RPMI7951 (cell line): Measurements from ENCODE around the gene SHB. TPM values are rescaled to one million over a fixed set of nuclear protein-coding genes. Genes with fewer than 3 reads are reported as not detected.
"Not testable (repeated sequence)": the region's sequence is repeated elsewhere in the genome, so short reads cannot be mapped to it uniquely, and the experiment has no call there.

Source experiments
- DNase-seq: peaks from one replicate; pipeline ENCODE4 v3.0.0-alpha.2; 2012; ENCODE audit warnings: low read depth
- total RNA-seq: library from RNA; depleted of rRNA; stranded (reverse); fragments of >200 nt; shearing (Covaris generic); gene quantifications from 2 replicates; pipeline ENCODE4 v1.2.3, GENCODE V29; 2014

The SHB gene
- total RNA-seq, 1 experiment from 2014 or later = 10.0 TPM

DNA sequence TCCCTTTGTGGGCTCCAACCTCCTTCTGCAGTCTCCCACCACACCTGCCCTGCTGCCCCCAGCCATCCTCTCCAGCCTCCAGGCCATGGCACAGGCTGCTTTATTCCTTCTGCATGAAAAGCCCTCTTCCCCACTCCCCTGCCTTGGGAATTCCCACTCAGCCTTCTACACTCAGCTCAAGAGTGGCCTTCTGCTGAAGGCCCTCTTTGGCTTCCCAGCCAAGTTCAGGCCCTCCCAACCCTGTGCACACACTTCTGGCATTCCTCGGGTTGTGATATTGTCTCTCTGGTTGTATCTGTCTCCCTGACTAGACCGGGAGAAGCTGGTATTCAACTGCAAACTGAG lies 5.7 kb downstream of the SHB start:
- DNase-seq = no peak

DNA sequence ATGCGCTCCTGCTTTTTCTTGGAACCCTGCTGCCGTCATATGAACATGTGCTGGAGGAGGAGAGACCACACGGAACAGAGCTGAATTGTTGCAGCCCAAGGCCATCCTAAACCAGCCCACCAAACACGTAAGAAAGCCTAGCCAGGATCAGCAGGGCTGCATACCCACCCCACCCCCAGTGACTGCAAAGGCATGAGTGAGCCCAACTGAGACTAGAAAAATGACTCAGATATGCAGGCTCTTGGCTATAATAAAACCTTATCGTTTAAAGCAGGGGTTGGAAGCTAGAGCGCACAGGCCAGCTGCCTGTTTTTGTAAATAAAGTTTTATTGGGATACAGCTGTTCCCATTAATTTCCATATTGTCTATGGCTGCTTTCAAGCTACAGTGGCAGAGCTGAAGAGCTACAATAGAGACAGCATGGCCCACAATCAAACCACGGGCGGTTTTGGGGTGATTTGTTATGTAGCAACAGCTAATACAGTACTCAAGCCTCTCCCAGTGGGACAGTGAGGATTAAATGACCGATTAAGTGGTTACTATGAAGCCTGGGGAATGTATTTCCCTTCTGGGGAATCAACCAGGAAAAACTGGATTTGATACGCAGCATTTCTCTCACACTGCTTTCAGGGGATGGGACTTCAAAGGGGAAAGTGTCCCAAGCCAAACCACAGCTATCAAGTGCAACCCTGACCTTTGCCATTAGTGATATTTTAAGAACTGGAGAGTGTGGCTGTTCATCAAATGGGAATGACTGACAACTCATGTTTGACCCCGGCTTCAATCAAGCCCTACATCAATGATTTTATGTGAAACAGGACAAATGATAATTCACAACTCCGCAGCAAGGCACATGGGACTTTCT lies 6.3 kb downstream of the SHB start:
- DNase-seq = peak; percentile 79

DNA sequence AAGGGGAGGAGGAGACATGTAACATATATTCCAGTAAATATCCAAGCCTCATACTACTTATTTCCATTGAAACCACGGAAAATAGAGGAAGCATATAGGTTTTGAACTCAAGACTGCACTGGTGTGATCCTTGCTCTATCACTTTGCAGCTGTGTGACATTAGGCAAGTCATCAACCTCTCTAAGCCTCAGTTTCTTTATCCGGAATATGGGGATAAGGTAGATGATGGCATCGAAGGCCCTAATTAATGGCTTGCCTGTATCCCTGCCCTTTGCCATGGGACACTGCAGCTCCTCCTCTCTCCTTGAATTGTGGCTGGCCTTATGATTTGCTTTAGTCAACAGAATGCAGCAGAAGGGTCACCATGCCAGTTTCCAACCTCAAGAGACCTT lies 6.9 kb downstream of the SHB start:
- DNase-seq = no peak

DNA sequence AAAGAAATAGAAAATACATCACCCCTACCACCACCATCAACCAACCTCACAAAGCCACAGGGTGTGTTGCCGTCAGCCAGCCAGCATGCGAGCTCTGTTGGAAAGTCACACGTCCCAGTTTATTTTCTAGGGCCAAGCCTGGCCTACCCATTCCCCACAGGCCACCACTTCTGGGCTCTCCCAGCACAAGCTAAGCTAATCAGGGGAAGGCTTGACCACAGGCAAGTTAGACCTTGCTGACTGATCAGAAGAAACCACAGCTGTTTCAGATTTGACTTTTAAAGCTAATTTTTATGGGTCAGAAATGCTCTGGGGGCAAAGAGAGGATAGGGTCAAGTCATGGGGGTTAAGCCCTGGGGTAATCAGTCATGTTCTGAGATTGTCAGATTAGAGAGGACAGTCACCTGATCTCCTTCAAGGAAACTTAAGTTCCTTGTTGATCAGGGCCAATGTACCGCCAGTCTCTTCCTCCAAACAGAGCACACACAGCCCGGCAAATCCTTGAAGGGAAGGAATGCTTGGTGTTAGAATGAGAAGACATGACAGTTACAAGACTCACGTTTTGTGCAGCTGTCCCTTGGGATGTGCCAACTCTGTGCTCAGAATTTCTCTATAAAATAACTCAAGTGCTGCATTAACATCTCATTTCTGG lies 7.6 kb downstream of the SHB start:
- peak; percentile 31 for DNase-seq

DNA sequence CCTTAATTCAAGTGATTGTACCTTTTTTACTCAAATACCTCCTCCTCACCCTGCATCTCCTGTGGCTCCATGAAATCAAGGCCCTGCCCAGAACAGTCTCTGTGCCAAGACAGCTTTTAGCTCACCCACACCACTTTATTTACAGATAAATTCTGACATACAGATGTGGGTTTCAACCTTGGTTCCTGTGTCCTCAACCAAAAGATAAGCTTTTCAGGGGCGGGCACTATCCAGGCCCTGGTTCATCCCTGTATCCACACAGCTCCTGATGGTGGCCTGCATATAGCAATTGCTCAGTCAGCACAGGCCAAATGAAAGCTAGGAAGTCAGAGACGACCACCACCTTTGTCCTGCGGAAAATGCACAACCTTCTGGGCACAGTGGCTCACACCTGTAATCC lies 8.3 kb downstream of the SHB start:
- no peak for DNase-seq

DNA sequence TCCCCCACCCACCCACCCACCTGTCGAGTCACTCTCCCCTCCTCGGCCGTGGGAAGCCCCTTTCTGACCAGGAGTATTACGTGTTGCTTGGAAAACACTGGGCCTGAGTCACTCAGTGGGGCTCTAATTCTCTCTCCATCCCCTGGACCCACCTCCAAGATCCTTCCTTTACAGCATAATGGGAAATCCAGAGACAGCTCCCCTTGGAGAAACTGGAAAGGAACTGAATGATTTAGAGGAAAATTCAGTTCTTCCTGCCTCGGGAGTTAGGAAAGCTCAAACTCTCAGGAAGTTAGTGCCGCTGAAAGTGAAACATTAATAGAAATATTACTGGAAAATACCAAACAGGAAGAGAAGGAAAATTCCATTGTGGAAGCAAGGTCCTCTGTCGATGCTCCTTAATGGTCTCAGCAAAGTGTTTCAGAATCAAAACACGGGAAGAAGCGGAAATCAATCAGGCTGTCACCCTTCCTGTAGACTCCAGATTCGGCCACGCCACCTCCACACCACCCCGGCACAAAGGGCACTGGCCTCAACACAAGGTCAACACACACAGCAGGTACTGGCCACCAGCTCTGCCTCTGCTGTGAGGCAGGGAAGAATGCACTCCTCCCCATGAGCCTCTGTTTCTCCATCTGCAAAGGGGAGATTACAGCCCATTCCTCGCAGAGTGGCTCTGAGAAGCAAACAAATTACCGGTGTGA lies 9.6 kb downstream of the SHB start:
- no peak for DNase-seq

DNA sequence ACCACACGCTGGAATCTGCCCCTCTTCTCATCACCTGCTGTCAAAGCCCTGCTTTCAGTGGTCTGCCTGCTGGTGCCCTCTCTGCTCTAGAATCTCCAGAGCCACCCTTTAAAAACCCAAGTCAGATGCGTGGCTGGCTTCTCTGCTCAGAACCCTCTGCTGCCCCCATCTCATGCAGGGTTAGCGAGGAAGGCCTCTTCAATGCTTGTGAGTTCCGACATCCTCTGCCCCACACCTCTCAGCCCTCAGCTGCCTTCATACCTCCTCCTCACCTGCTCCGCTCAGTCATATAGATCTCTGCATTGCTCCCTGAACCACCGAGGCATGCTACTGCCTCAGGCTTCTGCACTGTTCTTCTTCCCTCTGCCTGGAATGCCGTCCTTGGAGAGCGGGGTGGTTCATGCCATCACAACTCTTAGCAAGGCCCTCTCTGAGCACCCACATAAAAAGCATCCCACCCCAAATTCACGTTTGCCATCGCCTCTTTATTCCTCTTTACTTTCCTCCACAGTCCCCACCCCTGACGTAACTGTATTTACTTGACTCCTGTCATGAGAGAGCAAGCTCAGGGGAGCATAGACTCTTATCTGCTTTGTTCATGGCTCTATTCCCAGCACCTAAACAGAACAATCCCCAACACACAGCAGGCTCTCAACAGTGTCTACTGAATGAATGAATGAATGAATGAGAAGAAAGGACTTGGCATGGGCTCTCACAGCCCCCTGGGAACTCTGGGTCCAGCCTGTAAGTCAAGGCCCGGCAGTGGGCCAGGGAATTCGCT lies 10.4 kb downstream of the SHB start:
- DNase-seq = no peak

DNA sequence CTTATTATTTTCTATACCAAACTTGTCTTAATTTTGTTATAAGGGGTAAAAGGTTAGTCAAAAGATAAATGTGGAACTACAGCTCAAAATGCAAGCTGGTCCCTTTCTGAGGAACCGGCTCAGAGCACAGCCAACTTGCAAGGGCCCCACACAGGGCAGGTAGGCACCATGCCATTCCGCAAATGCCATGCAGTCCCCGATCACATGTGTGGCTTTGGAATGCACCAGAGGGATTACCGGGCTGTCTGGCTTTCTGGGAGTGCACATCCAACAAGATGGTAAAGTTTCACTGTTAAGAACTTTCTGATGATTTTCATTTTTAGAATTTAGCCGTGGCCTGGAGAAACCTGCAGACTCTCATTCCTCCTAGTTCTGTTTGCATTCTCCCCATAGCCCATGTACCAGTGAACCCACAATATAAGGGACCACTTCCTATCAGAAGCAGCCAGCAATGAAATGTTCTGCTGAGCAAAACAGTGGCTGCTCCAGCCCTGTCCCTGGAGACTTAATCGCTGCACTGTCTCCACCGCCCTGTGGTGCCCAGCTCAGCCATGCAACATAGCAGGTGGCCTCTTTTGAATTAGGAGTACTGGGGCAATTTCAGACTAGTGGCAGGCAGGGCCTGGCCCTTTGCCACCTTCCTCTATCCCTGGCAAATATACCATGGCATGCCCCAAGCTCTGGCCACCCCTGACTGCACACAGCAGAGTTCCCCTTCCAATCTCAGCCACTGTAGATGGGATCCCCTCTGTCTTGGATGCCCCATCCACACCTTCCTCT lies 11.4 kb downstream of the SHB start:
- no peak for DNase-seq

DNA sequence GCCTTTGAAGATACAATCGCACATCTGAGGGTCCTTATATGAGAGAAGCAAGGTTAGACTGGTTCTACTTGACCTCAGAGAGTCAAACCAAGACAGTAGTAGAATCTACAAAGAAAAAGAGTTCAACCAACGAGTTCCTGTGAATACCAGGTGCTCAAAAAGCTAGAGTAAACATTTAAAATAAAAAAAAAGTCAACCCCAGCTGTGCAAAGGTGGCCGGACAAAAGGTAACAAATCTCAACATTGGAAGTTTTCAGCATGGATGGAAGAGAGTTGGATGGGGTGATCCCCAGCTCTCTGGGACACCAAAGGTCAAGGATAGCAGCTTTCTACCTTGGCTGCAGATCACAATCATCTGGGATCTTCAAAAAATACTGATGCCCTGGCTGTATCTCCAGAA lies 14.4 kb downstream of the SHB start:
- no peak for DNase-seq

DNA sequence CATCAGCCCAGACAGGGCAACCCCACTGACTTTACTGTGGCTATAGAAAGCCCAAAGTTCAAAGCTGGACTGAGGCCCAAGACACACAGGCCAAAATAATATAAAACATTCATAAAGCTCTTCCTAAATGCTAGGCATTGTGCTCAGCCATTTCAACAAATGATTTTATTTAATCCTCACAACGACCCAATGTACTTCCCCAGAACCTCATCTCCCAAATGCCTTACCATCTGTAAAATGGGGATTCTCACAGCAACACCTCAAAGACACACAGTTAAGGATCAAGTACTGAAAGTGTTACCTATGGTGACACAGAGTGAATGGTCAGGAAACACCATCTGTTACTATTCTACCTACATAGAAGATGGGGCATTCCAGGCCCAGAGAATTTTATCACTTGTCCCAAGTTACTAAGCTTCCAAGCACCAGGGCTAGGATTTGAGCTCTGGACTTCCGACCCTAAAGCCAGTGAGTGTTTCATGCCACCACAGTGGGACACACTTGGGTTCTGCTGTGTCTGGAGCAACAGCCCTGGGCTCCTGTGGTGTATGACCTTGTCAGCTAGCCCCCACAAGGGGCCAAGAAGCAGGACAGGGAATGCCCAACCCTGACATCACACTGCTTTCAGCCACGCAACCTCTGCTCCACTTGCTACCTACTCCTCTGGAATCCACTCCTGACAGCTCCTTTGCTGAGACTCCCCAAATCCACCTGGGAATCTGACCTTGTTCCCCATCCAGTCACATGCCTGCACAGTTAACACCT lies 15.1 kb downstream of the SHB start:
- no peak for DNase-seq

DNA sequence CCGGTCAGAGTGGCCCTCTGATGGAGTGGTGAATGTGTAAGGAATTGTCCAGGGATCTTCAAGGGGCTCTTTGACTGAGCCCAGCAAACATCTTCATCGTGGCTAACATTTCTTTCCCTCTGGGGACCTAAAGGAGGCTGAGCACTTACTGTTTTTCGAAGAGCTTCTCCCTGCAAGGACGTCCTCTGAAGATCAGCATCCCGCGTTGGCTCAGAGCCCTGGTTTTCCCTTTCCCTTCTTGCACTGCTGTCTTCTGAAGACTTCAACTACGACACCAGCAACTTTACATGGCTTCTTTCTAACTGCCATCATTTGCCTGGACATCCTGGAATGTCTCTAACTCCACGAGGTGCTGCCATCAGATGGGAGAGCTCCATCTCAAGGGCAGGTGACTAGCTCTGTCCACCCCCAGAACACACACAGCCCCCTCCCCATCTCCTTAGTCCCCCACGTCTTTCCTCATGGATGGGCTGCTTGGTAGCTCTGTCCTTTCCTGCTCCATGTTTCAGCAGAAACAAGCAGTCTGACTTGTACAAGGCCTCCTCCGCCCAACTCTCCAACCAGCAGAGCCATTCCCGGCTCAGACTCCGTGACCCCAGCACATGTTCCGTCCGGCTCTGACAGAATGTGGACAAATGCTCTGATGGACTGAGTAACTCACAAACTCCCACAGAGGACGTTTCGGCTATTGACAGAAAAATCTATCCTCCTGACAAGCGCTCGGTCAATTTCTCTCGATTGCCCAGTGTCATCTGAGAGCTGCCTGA lies 17.1 kb downstream of the SHB start:
- DNase-seq = no peak

DNA sequence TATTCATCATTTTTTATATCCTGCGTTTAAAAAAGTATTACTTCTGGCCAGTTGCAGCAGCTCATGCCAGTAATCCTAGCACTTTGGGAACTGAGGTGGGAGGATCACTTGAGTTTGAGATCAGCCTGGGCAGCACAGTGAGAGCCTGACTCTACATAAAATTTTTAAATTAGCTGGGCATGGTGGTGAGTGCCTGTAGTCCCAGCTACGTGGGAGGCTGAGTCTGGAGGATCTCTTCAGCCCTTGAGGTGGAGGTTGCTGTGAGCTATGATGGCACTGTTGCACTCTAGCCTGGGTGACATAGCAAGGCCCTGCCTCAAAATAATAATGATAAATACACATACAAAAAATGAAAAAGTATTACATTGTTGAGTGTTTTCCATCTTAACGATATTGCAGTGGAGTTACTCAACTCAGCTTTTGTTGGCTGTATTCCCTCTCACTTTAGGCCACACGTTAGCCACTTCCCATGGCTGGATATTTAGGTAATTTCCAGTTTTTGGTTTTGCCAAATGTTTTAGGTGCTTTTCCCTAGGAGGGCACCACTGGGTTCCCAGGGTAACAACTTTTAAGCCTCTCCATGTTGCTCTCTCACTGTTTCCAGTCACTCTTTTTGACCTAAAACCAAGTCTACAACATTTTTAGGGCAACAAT lies 20.6 kb downstream of the SHB start:
- DNase-seq = peak; percentile 46

DNA sequence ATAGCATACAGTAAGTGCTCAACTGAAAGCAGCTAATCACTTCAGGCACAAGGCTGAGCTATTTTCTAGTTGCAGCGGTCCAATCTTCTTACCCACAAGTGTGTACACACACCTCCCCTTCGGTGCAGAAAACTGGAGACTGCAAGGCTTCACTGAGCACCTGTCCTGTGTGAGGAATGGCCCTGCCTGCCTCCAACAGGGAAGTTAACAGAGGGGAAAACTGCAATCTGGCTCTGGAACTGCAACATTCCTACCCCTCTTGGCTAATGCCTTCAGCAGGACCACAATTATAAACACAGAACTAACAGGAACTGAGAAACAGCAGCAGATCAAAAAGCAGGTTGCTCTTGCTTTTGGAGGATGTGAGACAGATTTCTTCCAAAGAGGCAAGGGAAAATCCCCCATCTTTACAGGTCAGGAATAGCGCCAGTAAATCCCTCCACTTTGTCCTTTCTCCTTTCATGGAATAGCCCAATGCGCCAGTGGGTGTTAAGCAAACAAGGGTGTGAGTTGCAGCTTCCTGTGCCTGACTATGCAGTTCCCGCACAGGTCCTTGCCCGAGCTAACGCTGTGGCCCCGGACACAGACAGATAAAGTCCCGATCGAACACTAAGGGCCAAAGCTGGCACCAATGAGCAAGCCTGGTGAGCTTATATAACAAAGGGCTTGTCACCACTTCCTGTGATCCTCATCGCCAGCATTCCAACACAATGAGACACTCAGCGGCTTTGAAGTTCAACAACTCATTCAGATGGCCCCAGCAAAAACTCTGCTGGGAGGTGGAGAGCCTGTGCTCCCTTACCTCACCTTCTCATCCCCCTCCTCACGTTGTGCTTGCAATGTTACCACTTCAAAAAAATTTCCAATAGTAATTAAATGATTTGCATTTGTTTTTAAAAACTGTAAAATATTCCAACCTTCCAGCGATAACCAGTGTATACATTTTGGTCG lies 21.5 kb downstream of the SHB start:
- peak; percentile 98 for DNase-seq

DNA sequence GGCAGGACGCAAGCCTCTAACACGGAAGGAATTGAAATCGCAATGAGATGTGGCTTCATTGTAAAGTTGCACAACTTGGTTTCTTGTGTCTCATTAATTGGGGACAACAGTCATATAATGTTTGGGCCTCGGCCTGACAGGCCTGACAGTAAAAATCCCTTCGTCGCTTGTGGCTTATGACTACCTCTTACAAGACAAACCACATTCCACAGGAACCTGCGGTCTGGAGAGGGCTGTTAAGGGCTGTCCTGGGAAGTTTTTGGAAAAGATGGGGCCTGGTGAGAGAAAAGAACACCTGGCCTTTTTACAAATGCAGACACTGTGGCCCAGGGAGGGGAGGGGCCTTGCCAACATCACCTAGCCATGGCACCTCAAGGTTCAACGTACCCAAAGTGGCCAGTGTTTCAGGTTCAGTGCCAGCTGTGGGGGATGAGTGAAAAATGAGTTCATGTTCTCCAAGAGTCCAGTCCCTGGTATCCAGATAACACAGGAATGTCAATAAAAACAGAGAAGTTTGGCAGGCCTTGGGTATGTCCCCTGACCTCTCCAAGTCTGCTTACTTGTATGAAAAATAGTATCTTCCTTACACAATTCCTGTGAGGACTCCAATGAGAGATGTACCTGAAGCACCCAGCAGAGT lies 22.2 kb downstream of the SHB start:
- DNase-seq = peak; percentile 89

DNA sequence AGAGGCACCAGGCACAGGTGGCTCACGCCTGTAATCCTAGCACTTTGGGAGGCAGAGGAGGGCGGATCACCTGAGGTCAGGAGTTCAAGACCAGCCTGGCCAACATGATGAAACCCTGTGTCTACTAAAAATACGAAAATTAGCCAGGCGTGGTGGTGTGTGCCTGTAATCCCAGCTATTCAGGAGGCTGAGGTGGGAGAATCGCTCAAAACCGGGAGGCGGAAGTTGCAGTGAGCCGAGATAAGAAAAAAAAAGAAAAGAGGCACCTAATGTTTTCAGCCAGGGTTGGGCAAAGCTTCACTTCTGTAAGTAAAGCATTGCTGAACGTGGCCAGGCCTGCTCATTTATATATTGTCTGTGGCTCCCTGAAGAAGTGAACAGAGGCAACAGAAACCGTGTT lies 23.1 kb downstream of the SHB start:
- DNase-seq = not testable (repeated sequence)

DNA sequence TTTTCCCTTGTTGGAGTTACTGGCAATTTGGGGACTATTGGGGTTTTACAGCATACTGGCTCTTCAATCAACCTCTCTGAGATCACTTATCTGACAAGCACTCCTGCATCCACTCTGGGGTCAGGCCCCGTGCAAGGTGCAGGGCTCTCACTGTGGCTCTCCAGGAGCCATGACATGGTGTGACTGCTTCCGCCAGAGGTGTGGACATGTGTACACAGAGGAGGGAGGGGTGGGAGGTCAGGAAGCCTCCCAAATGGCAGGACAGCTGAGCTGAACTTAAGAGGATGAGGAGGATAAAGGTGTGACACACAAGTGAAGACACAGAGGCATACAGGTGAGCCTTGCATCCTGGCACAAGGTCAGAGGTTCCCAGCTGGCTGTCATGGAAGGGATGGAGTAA lies 24.3 kb downstream of the SHB start:
- DNase-seq = no peak

DNA sequence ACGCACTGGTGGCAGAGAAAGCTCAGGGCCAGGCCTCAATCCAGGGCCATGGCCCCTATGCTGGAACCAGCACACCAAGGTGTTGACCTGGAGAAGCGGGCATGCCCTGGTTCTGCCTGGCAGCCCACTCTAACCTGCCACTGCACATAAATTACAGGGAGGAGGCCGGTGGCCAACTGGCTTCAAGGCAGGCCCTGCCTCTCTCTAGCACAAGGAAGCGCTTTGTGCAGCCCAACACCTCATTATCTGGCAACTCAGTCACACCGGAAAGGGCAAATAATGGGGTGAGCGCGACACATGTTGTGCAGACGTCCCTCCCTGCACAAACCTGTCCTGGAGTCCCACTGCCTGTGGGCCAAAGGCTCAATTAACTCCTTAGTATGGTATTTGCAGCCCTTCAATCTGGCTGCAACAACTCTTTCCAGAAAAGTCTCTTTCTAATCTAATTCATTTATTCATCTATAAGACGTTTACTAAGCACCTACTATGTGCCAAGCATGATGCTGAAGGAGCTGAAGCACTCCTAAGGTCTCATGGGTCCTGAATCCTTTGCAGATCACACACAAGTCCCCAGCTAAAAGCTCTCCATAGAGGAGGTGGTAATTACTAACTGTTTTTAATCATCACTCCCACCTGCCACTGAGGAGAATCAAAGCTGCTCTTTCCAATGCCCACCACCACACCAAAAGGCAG lies 24.9 kb downstream of the SHB start:
- no peak for DNase-seq
